Uterus (tissue), 4 donors: ENCODE results near the gene NXPH2. TPM values are rescaled to one million over a fixed set of nuclear protein-coding genes. Genes with fewer than 3 reads are reported as not detected.

Experiments
- DNase-seq, 2 donors: peaks; one replicate each; pipeline ENCODE4 v3.0.0-alpha.2; 2019 to 2020
- H3K27ac ChIP-seq, 2 donors: fragments of 200-600 bp; sonication (generic); 1 replicate in 1 of 2; 2 replicates in 1 of 2; pipeline ENCODE4 v1.5.1; 2016 to 2018
- H3K27me3 ChIP-seq, 2 donors: fragments of 200-600 bp; sonication (generic); one replicate each; pipeline ENCODE4 v1.5.1; 2018 to 2019; ENCODE audit warnings: control low read depth in 1 of 2
- H3K36me3 ChIP-seq, 2 donors: fragments of 200-600 bp; sonication (generic); one replicate each; pipeline ENCODE4 v1.5.1; 2019; ENCODE audit warnings: control low read depth in 1 of 2
- H3K4me1 ChIP-seq, 2 donors: fragments of 200-600 bp; sonication (generic); one replicate each; pipeline ENCODE4 v1.5.1; 2018 to 2019; ENCODE audit warnings: control low read depth in 1 of 2
- H3K4me3 ChIP-seq, 2 donors: fragments of 200-600 bp; sonication (generic); 1 replicate in 1 of 2; 2 replicates in 1 of 2; pipeline ENCODE4 v1.5.1; 2018 to 2019; ENCODE audit warnings: mild to moderate bottlenecking in 1 of 2
- H3K9me3 ChIP-seq, 2 donors: fragments of 200-600 bp; sonication (generic); one replicate each; pipeline ENCODE4 v1.5.1; 2019; ENCODE audit warnings: control low read depth in 1 of 2
- POLR2A ChIP-seq, 2 donors: fragments of 450-650 bp; IDR thresholded peaks; one replicate each; pipeline ENCODE4 v1.6.1; 2016; ENCODE audit warnings: antibody characterized with exemption in 2 of 2, mild to moderate bottlenecking in 1 of 2, moderate library complexity in 1 of 2
- intact Hi-C: fragments of 100-400 bp; cut with DNase I; formaldehyde crosslinking; loops from one replicate; pipeline ENCODE4 v1.15.1; 2023; ENCODE audit warnings: low total_unique reads
- total RNA-seq, 4 donors: library from RNA; depleted of rRNA in 3 of 4; stranded (reverse); fragments of >200 nt in 3 of 4; gene quantifications; one replicate each; pipeline versions ENCODE4 v1.1.0 to v1.2.4, GENCODE V29; 2014 to 2023
- TF ChIP-seq, protein P1 (sequence below), 4 experiments: fragments of 200-600 bp in 2 of 4; fragments of 450-650 bp in 2 of 4; sonication (generic) in 2 of 4; IDR thresholded peaks; one replicate each; pipeline ENCODE4 v1.5.1; 2016 to 2019; ENCODE audit warnings: antibody characterized with exemption in 4 of 4, mild to moderate bottlenecking in 2 of 4, moderate library complexity in 1 of 4
- donor health status: DM: yes; HTN: yes; CAD: no.

NXPH2 gene
- total RNA-seq, result 1 to 10 TPM in 1 of 4 donors, not detected in 3; 1.2 TPM

DNA sequence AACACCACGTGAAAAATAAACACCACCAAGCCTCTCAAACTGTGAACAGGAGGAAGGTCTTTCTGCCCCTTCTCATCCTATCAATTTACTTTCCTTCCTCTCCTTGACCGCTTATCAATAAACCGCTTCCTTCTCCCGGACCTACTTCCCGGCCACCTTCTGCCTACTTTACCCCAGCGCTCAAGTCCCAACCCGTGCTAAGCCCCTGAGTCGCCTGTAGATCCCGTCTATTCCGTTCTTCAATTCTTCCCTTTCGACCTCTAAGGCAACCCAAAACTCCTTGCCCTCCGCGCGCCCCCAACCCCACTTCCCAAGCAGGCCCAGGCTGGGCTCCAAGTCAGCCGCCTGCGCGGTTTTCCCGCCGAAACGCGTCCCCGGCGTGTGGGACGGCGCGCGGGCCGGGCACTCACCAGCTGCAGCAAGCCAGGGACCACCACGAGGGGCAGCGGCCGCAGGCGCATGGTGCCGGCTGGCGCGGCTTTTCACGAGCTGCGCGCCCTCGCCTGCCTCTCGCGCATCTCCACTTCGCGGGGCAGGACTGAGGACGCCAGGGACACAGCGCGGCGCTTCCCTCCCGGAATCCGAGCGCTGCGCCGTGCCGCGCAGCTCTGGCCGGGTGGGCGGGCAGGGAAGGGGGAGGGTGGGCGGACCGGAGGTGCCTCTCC is at the start of gene NXPH2:
Gene NXPH2 (minus strand): TSS at position 610 of the 665 bp plus-strand sequence. CDS start 149 bp downstream, at position 461.
- peak within 1 kb of the TSS in 1 of 2 donors; percentile 29 for H3K4me3 ChIP-seq
- no peaks in the 10 kb centered on the region for H3K9me3 ChIP-seq
- intact Hi-C loops, result no loop called here
- H3K27me3 ChIP-seq, result peaks cover 0 to 34% of the 10 kb centered on the region in 2 donors
- H3K4me1 ChIP-seq, result no peaks in the 10 kb centered on the region
- H3K27ac ChIP-seq, result no peak within 1 kb of the TSS
- no peak for TF ChIP-seq POLR2A (IDR thresholded peaks at IDR 0.05)
- TF ChIP-seq, protein P1, sequence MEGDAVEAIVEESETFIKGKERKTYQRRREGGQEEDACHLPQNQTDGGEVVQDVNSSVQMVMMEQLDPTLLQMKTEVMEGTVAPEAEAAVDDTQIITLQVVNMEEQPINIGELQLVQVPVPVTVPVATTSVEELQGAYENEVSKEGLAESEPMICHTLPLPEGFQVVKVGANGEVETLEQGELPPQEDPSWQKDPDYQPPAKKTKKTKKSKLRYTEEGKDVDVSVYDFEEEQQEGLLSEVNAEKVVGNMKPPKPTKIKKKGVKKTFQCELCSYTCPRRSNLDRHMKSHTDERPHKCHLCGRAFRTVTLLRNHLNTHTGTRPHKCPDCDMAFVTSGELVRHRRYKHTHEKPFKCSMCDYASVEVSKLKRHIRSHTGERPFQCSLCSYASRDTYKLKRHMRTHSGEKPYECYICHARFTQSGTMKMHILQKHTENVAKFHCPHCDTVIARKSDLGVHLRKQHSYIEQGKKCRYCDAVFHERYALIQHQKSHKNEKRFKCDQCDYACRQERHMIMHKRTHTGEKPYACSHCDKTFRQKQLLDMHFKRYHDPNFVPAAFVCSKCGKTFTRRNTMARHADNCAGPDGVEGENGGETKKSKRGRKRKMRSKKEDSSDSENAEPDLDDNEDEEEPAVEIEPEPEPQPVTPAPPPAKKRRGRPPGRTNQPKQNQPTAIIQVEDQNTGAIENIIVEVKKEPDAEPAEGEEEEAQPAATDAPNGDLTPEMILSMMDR (IDR thresholded peaks at IDR 0.05), result no peak
- H3K36me3 ChIP-seq, result no peaks in the 10 kb centered on the region
- no peak for DNase-seq

GRCh38 chr2:138829326-138829919 is 49.2 kb upstream of the NXPH2 start:
- no peak for TF ChIP-seq POLR2A (IDR thresholded peaks at IDR 0.05)
- TF ChIP-seq, protein P1 (IDR thresholded peaks at IDR 0.05), result no peak
- H3K9me3 ChIP-seq, result no peaks in the 10 kb centered on the region
- H3K27ac ChIP-seq, result no peak overlapping the region
- H3K4me3 ChIP-seq, result no peak overlapping the region
- H3K4me1 ChIP-seq, result no peaks in the 10 kb centered on the region
- no peaks in the 10 kb centered on the region for H3K36me3 ChIP-seq
- no peak for DNase-seq
- no peaks in the 10 kb centered on the region for H3K27me3 ChIP-seq
- intact Hi-C loops, result loop anchor here (10.0 kb wide), 1 partner anchor 925 kb away; no protein-coding TSS in a partner anchor

DNA sequence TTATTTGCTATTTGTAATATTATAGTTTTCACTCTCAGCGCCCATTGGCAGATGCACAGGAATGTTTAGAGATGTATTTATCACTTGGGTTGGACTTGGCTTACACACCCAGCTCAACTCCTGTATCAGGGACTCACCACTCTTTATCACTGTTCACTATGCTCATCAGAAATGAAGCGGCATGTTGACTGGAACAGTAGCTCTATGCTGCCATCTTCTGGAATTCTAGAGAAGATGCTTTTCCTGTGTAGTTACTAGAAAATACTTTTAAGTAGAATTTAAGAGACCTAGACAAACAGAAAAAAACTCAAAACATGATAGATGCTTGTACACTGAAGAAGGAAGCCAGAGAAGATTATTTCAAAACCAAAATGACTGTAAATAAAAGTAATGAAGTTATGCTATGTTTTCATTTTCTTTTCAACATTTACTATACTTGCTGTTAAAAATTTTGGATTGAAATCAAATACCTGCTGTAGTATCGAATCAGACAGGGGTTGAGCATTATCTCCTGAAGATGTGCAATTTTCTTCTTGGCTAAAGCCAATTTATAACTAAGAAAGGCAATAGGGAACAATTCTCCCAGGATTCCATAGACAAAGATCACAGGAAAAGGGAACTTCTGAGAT is 47.4 kb upstream of the NXPH2 start:
- intact Hi-C loops, result loop anchor here (10.0 kb wide), 1 partner anchor 923 kb away; no protein-coding TSS in a partner anchor

DNA sequence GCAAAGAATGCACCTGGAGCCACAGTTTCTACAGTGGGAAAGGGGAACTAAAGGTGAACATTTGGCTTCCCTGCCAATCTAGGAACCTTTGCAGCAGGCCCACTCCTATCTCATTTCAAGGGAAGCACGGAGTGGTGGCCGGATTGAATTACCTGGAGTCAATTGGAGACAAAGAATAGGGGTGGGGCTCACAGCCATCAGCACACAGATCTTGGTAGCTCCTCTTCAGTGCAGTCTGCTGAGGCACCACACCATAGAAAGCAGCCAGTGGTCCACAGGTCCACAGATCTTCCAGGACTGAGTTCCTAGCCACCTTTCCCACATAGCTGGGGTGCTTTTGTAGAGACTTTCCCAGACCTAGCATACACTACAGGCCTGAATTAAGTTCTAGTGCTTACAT is 43.5 kb upstream of the NXPH2 start:
- Histone ChIP-seq H3K4me3 (no peak overlapping the region), H3K36me3 (no peaks in the 10 kb centered on the region), H3K9me3 (no peaks in the 10 kb centered on the region), H3K4me1 (no peaks in the 10 kb centered on the region), H3K27me3 (no peaks in the 10 kb centered on the region), H3K27ac (no peak overlapping the region)
- TF ChIP-seq, protein P1 (IDR thresholded peaks at IDR 0.05), result no peak
- TF ChIP-seq POLR2A (IDR thresholded peaks at IDR 0.05), result no peak
- intact Hi-C loops, result loop anchor here (10.0 kb wide), 1 partner anchor 919 kb away; no protein-coding TSS in a partner anchor
- no peak for DNase-seq

More for the DNA sequence above, 47.4 kb upstream of the NXPH2 start:
- Histone ChIP-seq H3K27me3 (no peaks in the 10 kb centered on the region), H3K9me3 (no peaks in the 10 kb centered on the region), H3K4me3 (no peak overlapping the region), H3K27ac (no peak overlapping the region), H3K36me3 (no peaks in the 10 kb centered on the region), H3K4me1 (no peaks in the 10 kb centered on the region)
- TF ChIP-seq, protein P1 (IDR thresholded peaks at IDR 0.05), result peak; percentile 60 to 68 (median 60)
- no peak for TF ChIP-seq POLR2A (IDR thresholded peaks at IDR 0.05)
- DNase-seq, result peak in 1 of 2 donors; percentile 21

- TF ChIP-seq, protein P1 (IDR thresholded peaks at IDR 0.05), result no peak
- no peaks in the 10 kb centered on the region for H3K9me3 ChIP-seq
- H3K4me1 ChIP-seq, result no peaks in the 10 kb centered on the region
- H3K36me3 ChIP-seq, result no peaks in the 10 kb centered on the region
- intact Hi-C loops, result loop anchor here (10.0 kb wide), 1 partner anchor 915 kb away; no protein-coding TSS in a partner anchor
- no peaks in the 10 kb centered on the region for H3K27me3 ChIP-seq
- no peak for DNase-seq
- H3K27ac ChIP-seq, result no peak overlapping the region
- no peak overlapping the region for H3K4me3 ChIP-seq
Observed at GRCh38 chr2:138819964-138820363, 39.8 kb upstream of the NXPH2 start.
